Natural killer cell treated with Interleukin-12 subunit alpha and Interleukin-12 subunit beta and Interleukin-15 and Interleukin-18, amount 100 ng/mL, for 72 hours (primary cell): ENCODE measurements around the gene ALDH1A3. TPM values are rescaled to one million over a fixed set of nuclear protein-coding genes. Genes with fewer than 3 reads are reported as not detected.

ENCODE experiments used
- ATAC-seq, 2 donors: fragments of 150-1000 bp; cut with Tn5 transposase in 1 of 2; sonication (Bioruptor Pico), chemical (Tn5 transposase) in 1 of 2; 2 replicates each; pipeline ENCODE4 v1.10.0; 2021
- DNase-seq: peaks from one replicate; pipeline ENCODE4 v3.0.0; 2022; ENCODE audit warnings: low spot score
- H3K27ac Mint-ChIP-seq, 2 donors: 1 replicate in 1 of 2; 2 replicates in 1 of 2; pipeline ENCODE4 v1.8.0; 2022; ENCODE audit warnings: mixed read lengths in 2 of 2, mild to moderate bottlenecking in 1 of 2, moderate library complexity in 1 of 2
- H3K27me3 Mint-ChIP-seq, 2 donors: 1 replicate in 1 of 2; 2 replicates in 1 of 2; pipeline ENCODE4 v1.8.0; 2022; ENCODE audit warnings: mixed read lengths in 2 of 2
- H3K36me3 Mint-ChIP-seq: one replicate; pipeline ENCODE4 v1.8.0; 2022; ENCODE audit warnings: mixed read lengths
- H3K4me1 Mint-ChIP-seq, 2 donors: 1 replicate in 1 of 2; 2 replicates in 1 of 2; pipeline ENCODE4 v1.8.0; 2022; ENCODE audit warnings: low read depth in 2 of 2, mixed read lengths in 2 of 2, mild to moderate bottlenecking in 1 of 2
- H3K4me3 Mint-ChIP-seq: one replicate; pipeline ENCODE4 v1.8.0; 2022; ENCODE audit warnings: mixed read lengths
- H3K9me3 Mint-ChIP-seq: 2 replicates; pipeline ENCODE4 v1.8.0; 2022; ENCODE audit warnings: mixed read lengths
- total RNA-seq, 2 donors: library from RNA; stranded (reverse); gene quantifications; one replicate each; pipeline ENCODE4 v1.2.3, GENCODE V29; 2022

The ALDH1A3 gene
- total RNA-seq, 2 donors from 2014 or later = not detected

DNA sequence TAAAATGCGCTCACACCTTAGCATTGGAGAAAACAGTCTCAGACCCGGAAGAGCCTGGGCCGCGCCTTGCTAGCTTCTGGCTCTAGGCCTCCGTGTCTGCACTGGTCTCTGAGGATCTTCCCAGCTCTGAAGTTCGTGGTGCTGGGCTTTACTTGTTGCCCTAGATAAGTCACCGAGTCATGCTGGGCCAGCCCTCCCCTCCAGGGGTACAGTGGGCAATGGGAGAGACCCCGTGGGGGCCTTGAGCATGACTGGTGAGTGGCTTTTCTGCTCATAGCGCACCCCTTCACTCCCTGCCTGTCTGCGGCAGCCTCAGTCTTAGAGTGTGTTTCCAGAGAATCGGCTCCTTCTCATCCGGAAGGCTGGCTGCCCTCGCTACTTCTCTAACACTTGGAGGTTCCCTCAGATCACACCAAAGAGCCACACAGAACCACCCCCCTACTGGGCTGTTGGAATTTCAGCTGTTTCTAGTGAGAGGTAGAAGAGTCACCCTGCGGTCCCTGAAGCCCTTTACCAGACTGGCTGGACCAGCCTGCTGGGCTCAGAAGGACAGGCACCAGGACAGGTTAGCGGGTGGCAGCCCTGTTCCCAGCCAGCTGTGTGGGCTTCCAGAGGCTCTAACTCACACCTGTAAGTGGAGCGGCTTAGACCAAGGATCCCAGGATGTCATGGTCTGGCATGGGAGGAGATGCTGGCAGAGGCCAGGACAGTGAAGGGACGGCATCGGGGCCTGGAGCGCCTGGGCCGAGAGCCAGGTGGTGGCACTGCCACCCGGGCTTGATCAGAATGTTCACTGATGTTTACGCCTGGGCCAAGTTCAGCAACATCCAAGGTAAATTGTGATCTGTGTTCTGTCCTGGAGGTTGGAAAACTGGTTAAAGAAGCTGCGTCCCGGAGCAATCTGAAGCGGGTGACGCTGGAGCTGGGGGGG, 17.9 kb downstream of the ALDH1A3 start:
- no peaks in the 10 kb centered on the region for H3K9me3 Mint-ChIP-seq
- H3K27me3 Mint-ChIP-seq = peaks cover 8 to 11% of the 10 kb centered on the region in 2 donors
- DNase-seq (no peak), ATAC-seq (peak; percentile 22 to 36)
- no peak overlapping the region for H3K4me3 Mint-ChIP-seq
- H3K36me3 Mint-ChIP-seq = no peaks in the 10 kb centered on the region
- H3K4me1 Mint-ChIP-seq = peaks cover 0 to 5% of the 10 kb centered on the region in 2 donors
- no peak overlapping the region for H3K27ac Mint-ChIP-seq

- no peak for DNase-seq
- Mint-ChIP-seq H3K9me3 (no peaks in the 10 kb centered on the region), H3K4me3 (no peak overlapping the region), H3K4me1 (peaks cover 0 to 8% of the 10 kb centered on the region in 2 donors), H3K36me3 (no peaks in the 10 kb centered on the region), H3K27me3 (peaks cover 2 to 7% of the 10 kb centered on the region in 2 donors), H3K27ac (no peak overlapping the region)
- no peak for ATAC-seq
Measured at GRCh38 chr15:100898152-100898490, 18.5 kb downstream of the ALDH1A3 start.

- Mint-ChIP-seq H3K9me3 (no peaks in the 10 kb centered on the region), H3K27me3 (peaks cover 0 to 4% of the 10 kb centered on the region in 2 donors), H3K4me3 (no peak overlapping the region), H3K27ac (no peak overlapping the region), H3K36me3 (no peaks in the 10 kb centered on the region), H3K4me1 (peaks cover 0 to 8% of the 10 kb centered on the region in 2 donors)
- DNase-seq (no peak), ATAC-seq (no peak)
Measured at GRCh38 chr15:100898661-100899462, 19.2 kb downstream of the ALDH1A3 start.

GRCh38 chr15:100899601-100900000, 20.0 kb downstream of the ALDH1A3 start:
- Mint-ChIP-seq H3K27me3 (no peaks in the 10 kb centered on the region), H3K36me3 (no peaks in the 10 kb centered on the region), H3K9me3 (no peaks in the 10 kb centered on the region), H3K27ac (no peak overlapping the region), H3K4me1 (peaks cover 0 to 8% of the 10 kb centered on the region in 2 donors), H3K4me3 (no peak overlapping the region)
- DNase-seq (no peak), ATAC-seq (no peak)

DNA sequence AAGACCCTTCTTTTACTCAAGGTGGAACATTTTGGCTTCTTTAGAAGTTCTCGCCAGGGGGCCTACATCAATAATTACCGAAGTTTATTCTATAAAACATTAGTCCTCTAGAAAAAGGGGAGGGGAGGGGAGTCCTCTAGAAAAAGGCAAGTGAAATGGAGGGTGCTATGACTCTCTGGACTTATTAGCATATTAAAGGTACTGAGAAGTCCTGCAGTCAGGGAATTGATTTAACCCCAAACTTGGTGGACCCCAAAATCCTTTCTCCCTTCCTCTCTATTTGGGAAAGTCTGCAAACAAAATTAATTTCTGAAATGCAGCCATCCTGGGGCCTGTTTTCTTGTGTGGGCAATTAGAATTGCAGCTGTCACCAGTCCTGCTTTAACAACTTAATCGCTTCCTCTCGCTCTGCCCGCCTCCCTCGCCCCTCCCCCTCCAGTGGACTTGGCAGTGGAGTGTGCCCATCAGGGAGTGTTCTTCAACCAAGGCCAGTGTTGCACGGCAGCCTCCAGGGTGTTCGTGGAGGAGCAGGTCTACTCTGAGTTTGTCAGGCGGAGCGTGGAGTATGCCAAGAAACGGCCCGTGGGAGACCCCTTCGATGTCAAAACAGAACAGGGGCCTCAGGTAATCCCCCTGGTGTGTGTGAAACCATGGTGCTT, 20.6 kb downstream of the ALDH1A3 start:
- Mint-ChIP-seq H3K27me3 (no peaks in the 10 kb centered on the region), H3K36me3 (no peaks in the 10 kb centered on the region), H3K27ac (no peak overlapping the region), H3K4me3 (no peak overlapping the region), H3K4me1 (peaks cover 0 to 8% of the 10 kb centered on the region in 2 donors), H3K9me3 (no peaks in the 10 kb centered on the region)
- no peak for DNase-seq
- no peak for ATAC-seq

DNA sequence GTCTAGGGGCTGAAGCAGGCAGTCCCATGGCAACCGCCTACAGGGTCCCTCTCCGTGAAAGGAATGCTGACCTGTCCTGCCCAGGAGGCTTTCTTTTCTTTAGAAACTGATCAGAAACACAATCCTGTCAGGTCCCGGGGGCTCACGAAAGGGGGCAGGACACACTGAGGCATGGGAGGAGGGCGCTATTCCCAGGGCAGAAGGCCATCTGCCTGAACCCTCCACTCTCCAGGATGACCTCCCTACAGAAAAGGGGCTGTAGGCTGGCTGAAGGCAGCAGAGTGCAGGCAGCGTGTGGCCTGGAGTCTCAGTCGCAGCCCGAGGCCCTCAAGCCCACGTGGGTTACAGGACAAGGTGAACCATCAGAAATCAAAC, 21.2 kb downstream of the ALDH1A3 start:
- H3K27me3 Mint-ChIP-seq = no peaks in the 10 kb centered on the region
- no peaks in the 10 kb centered on the region for H3K36me3 Mint-ChIP-seq
- no peak overlapping the region for H3K27ac Mint-ChIP-seq
- no peak overlapping the region for H3K4me3 Mint-ChIP-seq
- peaks cover 0 to 8% of the 10 kb centered on the region in 2 donors for H3K4me1 Mint-ChIP-seq
- DNase-seq (no peak), ATAC-seq (no peak)
- no peaks in the 10 kb centered on the region for H3K9me3 Mint-ChIP-seq

GRCh38 chr15:100901296-100901695, 21.7 kb downstream of the ALDH1A3 start:
- no peak for DNase-seq
- Mint-ChIP-seq H3K9me3 (no peaks in the 10 kb centered on the region), H3K4me1 (peaks cover 0 to 8% of the 10 kb centered on the region in 2 donors), H3K27me3 (peaks cover 0 to 2% of the 10 kb centered on the region in 2 donors), H3K36me3 (no peaks in the 10 kb centered on the region), H3K27ac (no peak overlapping the region), H3K4me3 (no peak overlapping the region)
- ATAC-seq = no peak

DNA sequence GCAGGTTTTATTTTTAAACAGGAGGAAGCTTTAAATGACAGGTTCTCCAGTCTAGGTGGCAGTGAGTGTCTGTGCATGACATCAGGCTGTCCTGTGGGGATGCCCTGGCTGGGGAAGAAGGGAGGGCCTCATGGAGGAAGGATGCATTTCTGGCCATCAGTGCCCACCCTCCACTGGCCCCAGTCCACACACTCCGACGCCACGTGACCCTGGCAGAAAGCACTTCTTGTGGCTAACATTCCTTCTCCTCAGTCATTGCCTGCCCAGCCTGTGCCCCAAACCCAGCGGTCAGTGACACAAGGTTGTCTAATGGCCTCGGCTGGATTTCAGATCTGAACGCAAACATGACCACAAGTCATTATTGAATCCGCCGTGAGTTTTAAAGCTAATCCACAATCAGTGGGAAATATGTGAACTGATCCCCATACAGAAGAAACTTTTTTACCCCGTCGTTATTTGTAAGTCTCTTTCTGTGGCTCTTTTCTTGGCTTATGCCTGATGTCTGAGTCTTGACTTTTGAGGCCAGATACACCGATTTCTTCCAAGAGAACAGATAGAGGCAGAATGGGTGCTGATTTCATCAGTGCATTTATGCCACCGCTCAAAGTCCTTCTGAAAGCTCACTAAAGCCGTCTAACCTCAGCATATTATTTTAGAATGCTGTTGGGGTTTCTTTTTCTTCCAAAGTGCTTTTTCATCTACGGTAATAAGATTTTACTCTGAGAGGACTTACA, 22.2 kb downstream of the ALDH1A3 start:
- peaks cover 3 to 7% of the 10 kb centered on the region in 2 donors for H3K27me3 Mint-ChIP-seq
- DNase-seq = no peak
- no peak for ATAC-seq
- H3K4me3 Mint-ChIP-seq = no peak overlapping the region
- H3K4me1 Mint-ChIP-seq = peaks cover 0 to 8% of the 10 kb centered on the region in 2 donors
- peak overlapping the region in 1 of 2 donors; percentile 39 for H3K27ac Mint-ChIP-seq
- H3K36me3 Mint-ChIP-seq = no peaks in the 10 kb centered on the region
- H3K9me3 Mint-ChIP-seq = no peaks in the 10 kb centered on the region

GRCh38 chr15:100902436-100903167, 23.0 kb downstream of the ALDH1A3 start:
- Mint-ChIP-seq H3K36me3 (no peaks in the 10 kb centered on the region), H3K27ac (peak overlapping the region in 1 of 2 donors; percentile 39), H3K4me3 (peak overlapping the region; percentile 22), H3K27me3 (peaks cover 4 to 15% of the 10 kb centered on the region in 2 donors), H3K9me3 (no peaks in the 10 kb centered on the region), H3K4me1 (peaks cover 0 to 8% of the 10 kb centered on the region in 2 donors)
- ATAC-seq (peak in 1 of 2 donors; percentile 75), DNase-seq (no peak)

DNA sequence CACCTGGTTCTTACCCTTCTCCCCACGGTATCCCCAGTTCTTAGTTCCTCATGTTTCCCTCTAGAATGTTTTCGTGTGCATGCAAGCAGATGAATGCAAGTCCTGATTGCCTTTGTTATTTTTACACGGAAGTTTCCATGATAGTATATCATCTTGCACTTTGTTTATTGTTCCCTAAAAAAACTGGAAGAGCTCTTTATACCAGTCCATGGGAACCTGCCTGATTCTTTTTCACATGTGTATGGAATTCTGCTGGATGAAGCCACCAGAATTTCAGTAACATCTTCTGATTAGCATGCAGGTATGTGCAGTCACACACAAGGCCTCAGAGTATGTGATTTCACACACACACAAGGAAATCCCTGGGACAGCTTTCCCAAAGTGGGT, 23.5 kb downstream of the ALDH1A3 start:
- Mint-ChIP-seq H3K4me3 (peak overlapping the region; percentile 17), H3K27me3 (peaks cover 4 to 19% of the 10 kb centered on the region in 2 donors), H3K4me1 (peaks cover 0 to 8% of the 10 kb centered on the region in 2 donors), H3K9me3 (no peaks in the 10 kb centered on the region), H3K27ac (peak overlapping the region in 1 of 2 donors; percentile 39), H3K36me3 (no peaks in the 10 kb centered on the region)
- ATAC-seq (no peak), DNase-seq (no peak)

GRCh38 chr15:100905850-100906249, 26.2 kb downstream of the ALDH1A3 start:
- Mint-ChIP-seq H3K4me1 (peaks cover 0 to 8% of the 10 kb centered on the region in 2 donors), H3K9me3 (no peaks in the 10 kb centered on the region), H3K27me3 (peaks cover 4 to 27% of the 10 kb centered on the region in 2 donors), H3K27ac (no peak overlapping the region), H3K4me3 (no peak overlapping the region), H3K36me3 (no peaks in the 10 kb centered on the region)
- no peak for ATAC-seq
- DNase-seq = no peak

- Mint-ChIP-seq H3K27me3 (peaks cover 12 to 40% of the 10 kb centered on the region in 2 donors), H3K27ac (no peak overlapping the region), H3K4me1 (no peaks in the 10 kb centered on the region), H3K4me3 (no peak overlapping the region), H3K9me3 (no peaks in the 10 kb centered on the region), H3K36me3 (no peaks in the 10 kb centered on the region)
- no peak for DNase-seq
- peak in 1 of 2 donors; percentile 13 for ATAC-seq
Measured at GRCh38 chr15:100908466-100908865, 28.8 kb downstream of the ALDH1A3 start.
